ENCODE results near the gene PPP1R15A.
"Not testable (repeated sequence)": the region's sequence is repeated elsewhere in the genome, so short reads cannot be mapped to it uniquely, and the experiment has no call there.

PPP1R15A gene

GRCh38 chr19:48877855-48878195 lies 5.6 kb downstream of the PPP1R15A start:
- no peak overlapping the region for H3K4me3 ChIP-seq (ENCODE audit: low read length)
- no peak overlapping the region for H3K27ac ChIP-seq (ENCODE audit: low read depth, low read length)
- peaks cover 4% of the 10 kb centered on the region for H3K4me1 ChIP-seq (ENCODE audit: control insufficient read depth, insufficient read depth, low read length)
- H3K36me3 ChIP-seq (ENCODE audit: control insufficient read depth, insufficient read depth, low read length) = peaks cover 20% of the 10 kb centered on the region
- no peak overlapping the region for H3K9ac ChIP-seq (ENCODE audit: low read length)
- H3K27me3 ChIP-seq (ENCODE audit: control insufficient read depth, insufficient read depth, low read length) = no peaks in the 10 kb centered on the region

- Histone ChIP-seq H3K4me1 (ENCODE audit: control insufficient read depth, insufficient read depth, low read length) (peaks cover 4% of the 10 kb centered on the region), H3K9ac (ENCODE audit: low read length) (no peak overlapping the region), H3K27me3 (ENCODE audit: control insufficient read depth, insufficient read depth, low read length) (no peaks in the 10 kb centered on the region), H3K27ac (ENCODE audit: low read depth, low read length) (no peak overlapping the region), H3K4me3 (ENCODE audit: low read length) (no peak overlapping the region), H3K36me3 (ENCODE audit: control insufficient read depth, insufficient read depth, low read length) (peaks cover 19% of the 10 kb centered on the region)
Observed at GRCh38 chr19:48878196-48879024, 6.2 kb downstream of the PPP1R15A start.

- Histone ChIP-seq H3K27me3 (ENCODE audit: control insufficient read depth, insufficient read depth, low read length) (no peaks in the 10 kb centered on the region), H3K36me3 (ENCODE audit: control insufficient read depth, insufficient read depth, low read length) (peaks cover 12% of the 10 kb centered on the region), H3K4me1 (ENCODE audit: control insufficient read depth, insufficient read depth, low read length) (peaks cover 2% of the 10 kb centered on the region), H3K4me3 (ENCODE audit: low read length) (no peak overlapping the region), H3K27ac (ENCODE audit: low read depth, low read length) (no peak overlapping the region), H3K9ac (ENCODE audit: low read length) (no peak overlapping the region)
Observed at GRCh38 chr19:48879025-48879637, 6.9 kb downstream of the PPP1R15A start.

GRCh38 chr19:48879696-48880095 lies 7.5 kb downstream of the PPP1R15A start:
- not testable (repeated sequence) for H3K27ac ChIP-seq (ENCODE audit: low read depth, low read length); H3K4me3 ChIP-seq (ENCODE audit: low read length); H3K9ac ChIP-seq (ENCODE audit: low read length); H3K27me3 ChIP-seq (ENCODE audit: control insufficient read depth, insufficient read depth, low read length); H3K36me3 ChIP-seq (ENCODE audit: control insufficient read depth, insufficient read depth, low read length); H3K4me1 ChIP-seq (ENCODE audit: control insufficient read depth, insufficient read depth, low read length)

GRCh38 chr19:48881741-48882657 lies 9.8 kb downstream of the PPP1R15A start:
- H3K9ac ChIP-seq (ENCODE audit: low read length) = no peak overlapping the region
- H3K4me3 ChIP-seq (ENCODE audit: low read length) = no peak overlapping the region
- no peaks in the 10 kb centered on the region for H3K27me3 ChIP-seq (ENCODE audit: control insufficient read depth, insufficient read depth, low read length)
- H3K36me3 ChIP-seq (ENCODE audit: control insufficient read depth, insufficient read depth, low read length) = no peaks in the 10 kb centered on the region
- H3K4me1 ChIP-seq (ENCODE audit: control insufficient read depth, insufficient read depth, low read length) = no peaks in the 10 kb centered on the region
- no peak overlapping the region for H3K27ac ChIP-seq (ENCODE audit: low read depth, low read length)

GRCh38 chr19:48883726-48884125 lies 11.5 kb downstream of the PPP1R15A start:
- Histone ChIP-seq H3K27ac (ENCODE audit: low read depth, low read length) (no peak overlapping the region), H3K36me3 (ENCODE audit: control insufficient read depth, insufficient read depth, low read length) (no peaks in the 10 kb centered on the region), H3K4me1 (ENCODE audit: control insufficient read depth, insufficient read depth, low read length) (no peaks in the 10 kb centered on the region), H3K27me3 (ENCODE audit: control insufficient read depth, insufficient read depth, low read length) (no peaks in the 10 kb centered on the region), H3K4me3 (ENCODE audit: low read length) (no peak overlapping the region), H3K9ac (ENCODE audit: low read length) (no peak overlapping the region)

GRCh38 chr19:48887861-48888612 lies 15.8 kb downstream of the PPP1R15A start:
- Histone ChIP-seq H3K9ac (ENCODE audit: low read length) (no peak overlapping the region), H3K4me3 (ENCODE audit: low read length) (no peak overlapping the region), H3K36me3 (ENCODE audit: control insufficient read depth, insufficient read depth, low read length) (no peaks in the 10 kb centered on the region), H3K27ac (ENCODE audit: low read depth, low read length) (no peak overlapping the region), H3K27me3 (ENCODE audit: control insufficient read depth, insufficient read depth, low read length) (no peaks in the 10 kb centered on the region), H3K4me1 (ENCODE audit: control insufficient read depth, insufficient read depth, low read length) (no peaks in the 10 kb centered on the region)

- H3K27me3 ChIP-seq (ENCODE audit: control insufficient read depth, insufficient read depth, low read length); H3K27ac ChIP-seq (ENCODE audit: low read depth, low read length); H3K4me3 ChIP-seq (ENCODE audit: low read length); H3K9ac ChIP-seq (ENCODE audit: low read length); H3K36me3 ChIP-seq (ENCODE audit: control insufficient read depth, insufficient read depth, low read length); H3K4me1 ChIP-seq (ENCODE audit: control insufficient read depth, insufficient read depth, low read length): not testable (repeated sequence)
Observed at GRCh38 chr19:48889496-48889895, 17.3 kb downstream of the PPP1R15A start.

- Histone ChIP-seq H3K27me3 (ENCODE audit: control insufficient read depth, insufficient read depth, low read length) (no peaks in the 10 kb centered on the region), H3K4me1 (ENCODE audit: control insufficient read depth, insufficient read depth, low read length) (no peaks in the 10 kb centered on the region), H3K27ac (ENCODE audit: low read depth, low read length) (no peak overlapping the region), H3K36me3 (ENCODE audit: control insufficient read depth, insufficient read depth, low read length) (no peaks in the 10 kb centered on the region), H3K9ac (ENCODE audit: low read length) (no peak overlapping the region), H3K4me3 (ENCODE audit: low read length) (no peak overlapping the region)
Observed at GRCh38 chr19:48890551-48890950, 18.3 kb downstream of the PPP1R15A start.

- Histone ChIP-seq H3K27ac (ENCODE audit: low read depth, low read length) (no peak overlapping the region), H3K27me3 (ENCODE audit: control insufficient read depth, insufficient read depth, low read length) (no peaks in the 10 kb centered on the region), H3K4me3 (ENCODE audit: low read length) (no peak overlapping the region), H3K9ac (ENCODE audit: low read length) (no peak overlapping the region), H3K36me3 (ENCODE audit: control insufficient read depth, insufficient read depth, low read length) (no peaks in the 10 kb centered on the region), H3K4me1 (ENCODE audit: control insufficient read depth, insufficient read depth, low read length) (no peaks in the 10 kb centered on the region)
Observed at GRCh38 chr19:48895226-48895625, 23.0 kb downstream of the PPP1R15A start.

- no peaks in the 10 kb centered on the region for H3K36me3 ChIP-seq (ENCODE audit: control insufficient read depth, insufficient read depth, low read length)
- H3K9ac ChIP-seq (ENCODE audit: low read length) = no peak overlapping the region
- peak overlapping the region; percentile 54 for H3K4me3 ChIP-seq (ENCODE audit: low read length)
- H3K4me1 ChIP-seq (ENCODE audit: control insufficient read depth, insufficient read depth, low read length) = peaks cover 5% of the 10 kb centered on the region
- no peaks in the 10 kb centered on the region for H3K27me3 ChIP-seq (ENCODE audit: control insufficient read depth, insufficient read depth, low read length)
- H3K27ac ChIP-seq (ENCODE audit: low read depth, low read length) = peak overlapping the region; percentile 76
Observed at GRCh38 chr19:48896191-48896720, 24.0 kb downstream of the PPP1R15A start.

GRCh38 chr19:48897181-48897580 lies 25.0 kb downstream of the PPP1R15A start:
- no peak overlapping the region for H3K9ac ChIP-seq (ENCODE audit: low read length)
- H3K4me3 ChIP-seq (ENCODE audit: low read length) = no peak overlapping the region
- no peaks in the 10 kb centered on the region for H3K27me3 ChIP-seq (ENCODE audit: control insufficient read depth, insufficient read depth, low read length)
- no peaks in the 10 kb centered on the region for H3K36me3 ChIP-seq (ENCODE audit: control insufficient read depth, insufficient read depth, low read length)
- peaks cover 5% of the 10 kb centered on the region for H3K4me1 ChIP-seq (ENCODE audit: control insufficient read depth, insufficient read depth, low read length)
- no peak overlapping the region for H3K27ac ChIP-seq (ENCODE audit: low read depth, low read length)
